ENCODE measurements around the gene BPIFB6. TPM values are rescaled to one million over a fixed set of nuclear protein-coding genes. Genes with fewer than 3 reads are reported as not detected.

The BPIFB6 gene
- polyA plus RNA-seq, 1 of the 3 experiments (the other 2 are of a cell fraction) = not detected

DNA sequence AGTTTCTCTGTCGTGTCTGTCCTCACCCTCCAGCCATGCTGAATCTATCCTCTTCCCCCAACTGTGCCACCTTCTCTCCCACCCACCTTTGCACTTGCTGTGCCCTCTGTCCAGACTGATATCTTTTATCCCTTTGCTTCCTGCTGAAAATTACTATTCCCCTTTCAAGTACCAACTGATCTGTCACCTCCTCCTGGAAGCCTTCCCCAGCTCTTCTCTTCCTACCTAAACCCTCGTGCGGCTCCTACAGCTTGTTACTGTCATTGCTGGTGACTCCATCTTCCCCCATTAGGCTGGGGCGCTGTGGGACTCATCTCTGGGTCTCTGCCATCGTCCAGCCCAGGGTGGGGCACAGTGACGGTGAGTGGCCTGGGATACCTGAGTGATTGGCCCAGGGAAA is 1.1 kb downstream of the BPIFB6 start:
- H3K4me2 ChIP-seq = no peak overlapping the region
- ChIA-PET CTCF (interaction anchor here (0.7 kb wide), 1 partner anchor 17 kb away, joined by 3 read pairs; no protein-coding TSS in a partner anchor), POLR2A (no interaction called here)
- no peak overlapping the region for H3K27ac ChIP-seq (ENCODE audit: low read depth in 2 of 2, low read length in 1 of 2)
- under 1% methylated on average over 6 of the region's 6 CpGs for WGBS (ENCODE audit: low lambda C conversion rate)
- H3K9me2 ChIP-seq = no peaks in the 10 kb centered on the region
- no peaks in the 10 kb centered on the region for H3K9me3 ChIP-seq
- TF ChIP-seq, protein P1, sequence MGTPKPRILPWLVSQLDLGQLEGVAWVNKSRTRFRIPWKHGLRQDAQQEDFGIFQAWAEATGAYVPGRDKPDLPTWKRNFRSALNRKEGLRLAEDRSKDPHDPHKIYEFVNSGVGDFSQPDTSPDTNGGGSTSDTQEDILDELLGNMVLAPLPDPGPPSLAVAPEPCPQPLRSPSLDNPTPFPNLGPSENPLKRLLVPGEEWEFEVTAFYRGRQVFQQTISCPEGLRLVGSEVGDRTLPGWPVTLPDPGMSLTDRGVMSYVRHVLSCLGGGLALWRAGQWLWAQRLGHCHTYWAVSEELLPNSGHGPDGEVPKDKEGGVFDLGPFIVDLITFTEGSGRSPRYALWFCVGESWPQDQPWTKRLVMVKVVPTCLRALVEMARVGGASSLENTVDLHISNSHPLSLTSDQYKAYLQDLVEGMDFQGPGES (IDR thresholded peaks at IDR 0.05; ENCODE audit: low read depth, low read length) = no peak
- TF ChIP-seq RXRA (IDR thresholded peaks at IDR 0.05; ENCODE audit: borderline replicate concordance, low read depth) (no peak), RFX5 (IDR thresholded peaks at IDR 0.05; ENCODE audit: low read length) (no peak), YY1 (IDR thresholded peaks at IDR 0.05; ENCODE audit: low read depth) (no peak), JUND (IDR thresholded peaks at IDR 0.05) (no peak), EP300 (IDR thresholded peaks at IDR 0.05; ENCODE audit: borderline replicate concordance in 1 of 2, low read depth in 1 of 2, low read length in 1 of 2) (no peak), RCOR1 (IDR thresholded peaks at IDR 0.05; ENCODE audit: low read length) (no peak), TAF1 (IDR thresholded peaks at IDR 0.05; ENCODE audit: borderline replicate concordance, low read depth, low read length) (no peak), TCF12 (IDR thresholded peaks at IDR 0.05) (no peak), GABPA (IDR thresholded peaks at IDR 0.05; ENCODE audit: low read depth) (no peak), GATA2 (CRISPR knock-in tag; IDR thresholded peaks at IDR 0.05) (no peak), SMC3 (IDR thresholded peaks at IDR 0.05; ENCODE audit: low read depth, low read length) (no peak), MEF2A (IDR thresholded peaks at IDR 0.05; ENCODE audit: borderline replicate concordance, low read depth) (no peak), RAD21 (IDR thresholded peaks at IDR 0.05; ENCODE audit: low read length) (no peak)
- TF ChIP-seq, protein P2, sequence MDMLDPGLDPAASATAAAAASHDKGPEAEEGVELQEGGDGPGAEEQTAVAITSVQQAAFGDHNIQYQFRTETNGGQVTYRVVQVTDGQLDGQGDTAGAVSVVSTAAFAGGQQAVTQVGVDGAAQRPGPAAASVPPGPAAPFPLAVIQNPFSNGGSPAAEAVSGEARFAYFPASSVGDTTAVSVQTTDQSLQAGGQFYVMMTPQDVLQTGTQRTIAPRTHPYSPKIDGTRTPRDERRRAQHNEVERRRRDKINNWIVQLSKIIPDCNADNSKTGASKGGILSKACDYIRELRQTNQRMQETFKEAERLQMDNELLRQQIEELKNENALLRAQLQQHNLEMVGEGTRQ (IDR thresholded peaks at IDR 0.05; ENCODE audit: borderline replicate concordance, low read depth, low read length) = no peak
- TF ChIP-seq, protein P3, sequence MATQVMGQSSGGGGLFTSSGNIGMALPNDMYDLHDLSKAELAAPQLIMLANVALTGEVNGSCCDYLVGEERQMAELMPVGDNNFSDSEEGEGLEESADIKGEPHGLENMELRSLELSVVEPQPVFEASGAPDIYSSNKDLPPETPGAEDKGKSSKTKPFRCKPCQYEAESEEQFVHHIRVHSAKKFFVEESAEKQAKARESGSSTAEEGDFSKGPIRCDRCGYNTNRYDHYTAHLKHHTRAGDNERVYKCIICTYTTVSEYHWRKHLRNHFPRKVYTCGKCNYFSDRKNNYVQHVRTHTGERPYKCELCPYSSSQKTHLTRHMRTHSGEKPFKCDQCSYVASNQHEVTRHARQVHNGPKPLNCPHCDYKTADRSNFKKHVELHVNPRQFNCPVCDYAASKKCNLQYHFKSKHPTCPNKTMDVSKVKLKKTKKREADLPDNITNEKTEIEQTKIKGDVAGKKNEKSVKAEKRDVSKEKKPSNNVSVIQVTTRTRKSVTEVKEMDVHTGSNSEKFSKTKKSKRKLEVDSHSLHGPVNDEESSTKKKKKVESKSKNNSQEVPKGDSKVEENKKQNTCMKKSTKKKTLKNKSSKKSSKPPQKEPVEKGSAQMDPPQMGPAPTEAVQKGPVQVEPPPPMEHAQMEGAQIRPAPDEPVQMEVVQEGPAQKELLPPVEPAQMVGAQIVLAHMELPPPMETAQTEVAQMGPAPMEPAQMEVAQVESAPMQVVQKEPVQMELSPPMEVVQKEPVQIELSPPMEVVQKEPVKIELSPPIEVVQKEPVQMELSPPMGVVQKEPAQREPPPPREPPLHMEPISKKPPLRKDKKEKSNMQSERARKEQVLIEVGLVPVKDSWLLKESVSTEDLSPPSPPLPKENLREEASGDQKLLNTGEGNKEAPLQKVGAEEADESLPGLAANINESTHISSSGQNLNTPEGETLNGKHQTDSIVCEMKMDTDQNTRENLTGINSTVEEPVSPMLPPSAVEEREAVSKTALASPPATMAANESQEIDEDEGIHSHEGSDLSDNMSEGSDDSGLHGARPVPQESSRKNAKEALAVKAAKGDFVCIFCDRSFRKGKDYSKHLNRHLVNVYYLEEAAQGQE (IDR thresholded peaks at IDR 0.05; ENCODE audit: low read depth, low read length) = no peak
- TF ChIP-seq, protein P4, sequence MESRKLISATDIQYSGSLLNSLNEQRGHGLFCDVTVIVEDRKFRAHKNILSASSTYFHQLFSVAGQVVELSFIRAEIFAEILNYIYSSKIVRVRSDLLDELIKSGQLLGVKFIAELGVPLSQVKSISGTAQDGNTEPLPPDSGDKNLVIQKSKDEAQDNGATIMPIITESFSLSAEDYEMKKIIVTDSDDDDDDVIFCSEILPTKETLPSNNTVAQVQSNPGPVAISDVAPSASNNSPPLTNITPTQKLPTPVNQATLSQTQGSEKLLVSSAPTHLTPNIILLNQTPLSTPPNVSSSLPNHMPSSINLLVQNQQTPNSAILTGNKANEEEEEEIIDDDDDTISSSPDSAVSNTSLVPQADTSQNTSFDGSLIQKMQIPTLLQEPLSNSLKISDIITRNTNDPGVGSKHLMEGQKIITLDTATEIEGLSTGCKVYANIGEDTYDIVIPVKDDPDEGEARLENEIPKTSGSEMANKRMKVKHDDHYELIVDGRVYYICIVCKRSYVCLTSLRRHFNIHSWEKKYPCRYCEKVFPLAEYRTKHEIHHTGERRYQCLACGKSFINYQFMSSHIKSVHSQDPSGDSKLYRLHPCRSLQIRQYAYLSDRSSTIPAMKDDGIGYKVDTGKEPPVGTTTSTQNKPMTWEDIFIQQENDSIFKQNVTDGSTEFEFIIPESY (IDR thresholded peaks at IDR 0.05; ENCODE audit: borderline replicate concordance, low read depth) = no peak
- TF ChIP-seq, protein P5, sequence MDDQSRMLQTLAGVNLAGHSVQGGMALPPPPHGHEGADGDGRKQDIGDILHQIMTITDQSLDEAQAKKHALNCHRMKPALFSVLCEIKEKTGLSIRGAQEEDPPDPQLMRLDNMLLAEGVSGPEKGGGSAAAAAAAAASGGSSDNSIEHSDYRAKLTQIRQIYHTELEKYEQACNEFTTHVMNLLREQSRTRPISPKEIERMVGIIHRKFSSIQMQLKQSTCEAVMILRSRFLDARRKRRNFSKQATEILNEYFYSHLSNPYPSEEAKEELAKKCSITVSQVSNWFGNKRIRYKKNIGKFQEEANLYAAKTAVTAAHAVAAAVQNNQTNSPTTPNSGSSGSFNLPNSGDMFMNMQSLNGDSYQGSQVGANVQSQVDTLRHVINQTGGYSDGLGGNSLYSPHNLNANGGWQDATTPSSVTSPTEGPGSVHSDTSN (IDR thresholded peaks at IDR 0.05) = no peak
- TF ChIP-seq, protein P6, sequence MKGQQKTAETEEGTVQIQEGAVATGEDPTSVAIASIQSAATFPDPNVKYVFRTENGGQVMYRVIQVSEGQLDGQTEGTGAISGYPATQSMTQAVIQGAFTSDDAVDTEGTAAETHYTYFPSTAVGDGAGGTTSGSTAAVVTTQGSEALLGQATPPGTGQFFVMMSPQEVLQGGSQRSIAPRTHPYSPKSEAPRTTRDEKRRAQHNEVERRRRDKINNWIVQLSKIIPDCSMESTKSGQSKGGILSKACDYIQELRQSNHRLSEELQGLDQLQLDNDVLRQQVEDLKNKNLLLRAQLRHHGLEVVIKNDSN (IDR thresholded peaks at IDR 0.05; ENCODE audit: borderline replicate concordance, low read depth) = no peak
- TF ChIP-seq, protein P7, sequence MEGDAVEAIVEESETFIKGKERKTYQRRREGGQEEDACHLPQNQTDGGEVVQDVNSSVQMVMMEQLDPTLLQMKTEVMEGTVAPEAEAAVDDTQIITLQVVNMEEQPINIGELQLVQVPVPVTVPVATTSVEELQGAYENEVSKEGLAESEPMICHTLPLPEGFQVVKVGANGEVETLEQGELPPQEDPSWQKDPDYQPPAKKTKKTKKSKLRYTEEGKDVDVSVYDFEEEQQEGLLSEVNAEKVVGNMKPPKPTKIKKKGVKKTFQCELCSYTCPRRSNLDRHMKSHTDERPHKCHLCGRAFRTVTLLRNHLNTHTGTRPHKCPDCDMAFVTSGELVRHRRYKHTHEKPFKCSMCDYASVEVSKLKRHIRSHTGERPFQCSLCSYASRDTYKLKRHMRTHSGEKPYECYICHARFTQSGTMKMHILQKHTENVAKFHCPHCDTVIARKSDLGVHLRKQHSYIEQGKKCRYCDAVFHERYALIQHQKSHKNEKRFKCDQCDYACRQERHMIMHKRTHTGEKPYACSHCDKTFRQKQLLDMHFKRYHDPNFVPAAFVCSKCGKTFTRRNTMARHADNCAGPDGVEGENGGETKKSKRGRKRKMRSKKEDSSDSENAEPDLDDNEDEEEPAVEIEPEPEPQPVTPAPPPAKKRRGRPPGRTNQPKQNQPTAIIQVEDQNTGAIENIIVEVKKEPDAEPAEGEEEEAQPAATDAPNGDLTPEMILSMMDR (IDR thresholded peaks at IDR 0.05) = no peak
- H2AFZ ChIP-seq (ENCODE audit: low read depth) = no peak overlapping the region
- H3K9ac ChIP-seq = no peak overlapping the region
- H3K4me3 ChIP-seq (ENCODE audit: low read depth in 2 of 2, low read length in 1 of 2) = no peak overlapping the region
- no peaks in the 10 kb centered on the region for H3K36me3 ChIP-seq (replicated peaks in 1 of 2; ENCODE audit: control insufficient read depth in 1 of 2, insufficient read depth in 2 of 2, low read length in 1 of 2)
- H4K20me1 ChIP-seq (ENCODE audit: insufficient read depth) = no peaks in the 10 kb centered on the region
- H3F3A ChIP-seq (replicated peaks; ENCODE audit: insufficient read depth) = no peaks in the 10 kb centered on the region
- H3K27me3 ChIP-seq (ENCODE audit: insufficient read depth) = peaks cover 6% of the 10 kb centered on the region; the same call in 1 of the 2 replicates
- no peaks in the 10 kb centered on the region for H3K4me1 ChIP-seq (ENCODE audit: control insufficient read depth in 1 of 2, insufficient read depth in 2 of 2, low read depth in 1 of 2, low read length in 1 of 2)
- H3K79me2 ChIP-seq (ENCODE audit: insufficient read depth) = no peaks in the 10 kb centered on the region
- DNase-seq = no peak

Data from SK-N-SH (cell line).